Putamen (tissue), 1 donor: ENCODE data around the gene NR6A1.

Experiments used
- DNase-seq: peaks from one replicate; pipeline ENCODE4 v3.0.0-alpha.2; 2016; ENCODE audit warnings: low spot score

NR6A1 gene

DNA sequence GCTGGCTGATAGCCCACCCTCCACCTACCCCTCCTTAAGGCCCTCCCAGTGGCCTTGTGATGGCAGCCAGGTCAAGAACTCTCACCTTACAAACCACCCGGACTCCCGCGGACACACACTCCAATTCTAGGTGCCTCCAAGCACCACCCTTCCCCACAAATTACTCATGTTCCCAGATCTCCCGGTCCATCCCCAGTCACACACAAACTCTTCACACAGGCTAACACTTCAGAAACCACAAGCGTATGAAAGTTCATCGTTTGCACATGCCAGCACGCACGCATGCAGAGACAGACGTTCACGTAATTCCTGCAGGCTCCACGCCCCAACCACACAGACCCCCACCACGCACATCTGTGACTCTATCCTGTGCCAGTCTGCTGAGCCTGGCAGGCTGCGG is 281.9 kb downstream of the NR6A1 start:
- DNase-seq: no peak

- no peak for DNase-seq
These were observed 282.4 kb downstream of the NR6A1 start for GRCh38 chr9:124488641-124489210.

- no peak for DNase-seq
These were observed 283.6 kb downstream of the NR6A1 start for GRCh38 chr9:124487260-124488182.

DNA sequence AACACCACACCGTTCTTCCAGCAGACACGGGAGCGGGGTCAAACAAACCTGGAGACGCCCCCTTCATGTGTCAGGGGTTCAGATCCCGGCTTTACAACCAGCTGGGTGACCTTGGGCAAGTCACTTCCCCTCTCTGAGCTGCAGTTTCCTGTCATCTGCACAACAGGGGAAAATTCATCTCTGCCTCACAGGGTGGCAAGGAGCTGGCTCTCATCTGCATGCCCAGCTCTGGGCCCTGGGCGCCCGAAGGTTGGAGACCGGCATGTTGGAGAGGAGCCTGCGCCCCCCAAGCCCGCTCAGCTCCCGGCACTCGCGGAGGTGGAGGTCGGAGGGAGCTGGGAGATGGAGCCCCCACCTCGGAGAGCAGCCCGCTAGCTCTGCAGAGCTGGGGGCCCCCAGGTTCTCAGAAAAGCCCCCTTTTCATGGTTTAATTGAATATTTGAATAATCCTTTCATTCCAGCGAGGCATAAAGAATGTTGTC is 284.3 kb downstream of the NR6A1 start:
- DNase-seq: no peak

- DNase-seq: no peak
These were observed 285.2 kb downstream of the NR6A1 start for GRCh38 chr9:124485936-124486335.

- DNase-seq: no peak
These were observed 285.9 kb downstream of the NR6A1 start for GRCh38 chr9:124485201-124485600.

- DNase-seq: no peak
These were observed 287.6 kb downstream of the NR6A1 start for GRCh38 chr9:124483481-124483880.

DNA sequence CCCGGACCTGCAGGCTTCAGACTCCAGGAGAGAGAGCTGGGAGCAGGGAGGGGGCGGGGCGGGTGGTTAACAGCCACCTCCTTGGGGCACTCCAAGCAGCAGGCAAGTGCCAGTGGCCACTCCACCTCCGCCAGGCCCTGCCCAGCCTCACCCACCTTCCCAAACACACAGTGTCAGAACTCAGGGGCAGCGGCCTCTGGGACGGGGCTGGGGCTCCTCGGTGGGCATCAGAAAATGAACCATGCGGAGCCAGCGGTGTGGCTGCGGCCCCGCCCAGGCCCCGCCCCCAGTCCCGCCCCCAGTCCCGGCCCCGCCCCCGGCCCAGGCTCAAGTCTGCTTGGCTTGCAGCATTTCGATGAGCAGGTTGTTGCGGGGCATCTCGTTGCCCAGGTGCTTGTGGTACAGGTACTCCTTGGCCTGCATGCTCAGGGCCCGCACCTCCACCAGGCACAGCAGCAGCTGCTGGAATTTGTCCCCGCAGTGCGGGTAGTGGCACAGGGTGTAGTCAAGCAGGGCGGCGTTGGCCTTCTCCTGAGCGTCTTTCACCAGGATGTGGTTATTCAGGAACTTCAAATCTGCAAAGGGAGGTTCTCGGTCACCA is 288.6 kb downstream of the NR6A1 start:
- DNase-seq: no peak

GRCh38 chr9:124481115-124481514 is 290.0 kb downstream of the NR6A1 start:
- DNase-seq: no peak

DNA sequence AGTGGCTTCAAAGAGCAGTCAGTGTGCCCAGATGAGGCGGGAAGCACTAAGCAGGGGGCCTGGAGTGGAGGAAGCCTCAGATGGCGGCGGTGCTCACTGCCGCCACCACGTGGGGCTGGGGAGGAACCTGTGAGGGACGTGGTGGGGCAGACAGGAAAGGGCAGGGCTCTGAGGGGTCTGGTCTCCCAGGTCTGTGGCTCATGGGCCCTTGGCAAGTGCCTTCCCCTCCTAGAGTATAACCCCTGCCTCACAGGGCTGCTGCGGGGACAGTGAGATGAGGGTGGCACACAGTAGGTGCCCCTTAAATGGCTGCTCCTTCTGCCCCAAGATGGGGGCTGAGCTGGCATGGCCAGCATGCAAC is 290.5 kb downstream of the NR6A1 start:
- no peak for DNase-seq

DNA sequence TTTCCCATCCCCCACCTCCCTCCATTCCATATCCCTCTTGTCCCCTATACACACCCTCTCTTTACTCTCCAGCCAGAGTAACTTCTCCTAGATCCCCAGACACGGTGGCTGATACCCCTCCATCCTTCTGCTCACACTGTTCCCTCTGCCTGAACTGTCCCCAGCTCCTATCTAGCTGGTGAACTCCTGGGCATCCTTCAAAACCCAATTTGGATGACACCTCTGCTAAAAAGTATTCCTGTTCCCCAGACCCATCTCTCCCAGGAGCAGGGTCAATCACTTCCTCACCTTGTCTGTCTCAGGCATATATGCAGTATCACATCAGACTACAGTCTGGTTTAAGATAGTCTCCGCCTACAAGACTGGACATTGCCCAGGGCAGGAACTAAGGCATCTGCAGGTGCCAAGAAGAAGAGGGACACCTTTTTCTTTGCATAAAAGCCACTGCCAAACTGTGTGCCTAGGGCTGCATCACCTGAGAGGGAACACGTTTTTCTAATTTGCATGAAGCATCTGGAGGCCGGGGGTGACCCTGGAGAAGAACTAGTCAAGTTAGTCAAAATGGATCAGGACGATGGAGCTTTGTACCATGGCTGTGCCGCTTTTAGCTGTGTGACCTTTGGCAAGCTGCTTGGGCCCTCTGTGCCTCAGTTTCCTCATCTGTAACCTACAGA is 291.0 kb downstream of the NR6A1 start:
- DNase-seq: no peak

DNA sequence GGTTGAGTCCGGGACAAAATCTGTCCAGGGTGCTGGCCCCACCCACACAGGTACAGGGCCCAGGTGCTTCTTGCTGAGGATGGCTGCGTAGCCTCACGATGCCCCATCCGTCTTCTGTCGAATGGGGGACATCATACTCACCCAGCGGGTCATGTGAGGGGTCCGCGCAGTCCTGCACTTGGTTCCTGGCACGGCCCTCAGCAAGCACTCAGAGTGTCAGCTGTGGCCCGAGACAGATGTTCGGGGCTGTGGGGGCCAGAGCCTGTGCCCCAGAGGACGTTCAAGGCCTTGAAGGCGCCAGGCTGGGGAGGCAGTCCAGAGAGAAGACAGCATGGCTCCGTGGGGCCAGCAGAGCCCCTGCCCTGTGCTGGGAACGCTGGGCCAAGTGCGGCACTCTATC is 291.7 kb downstream of the NR6A1 start:
- DNase-seq: no peak

GRCh38 chr9:124478354-124478753 is 292.8 kb downstream of the NR6A1 start:
- DNase-seq: no peak

DNA sequence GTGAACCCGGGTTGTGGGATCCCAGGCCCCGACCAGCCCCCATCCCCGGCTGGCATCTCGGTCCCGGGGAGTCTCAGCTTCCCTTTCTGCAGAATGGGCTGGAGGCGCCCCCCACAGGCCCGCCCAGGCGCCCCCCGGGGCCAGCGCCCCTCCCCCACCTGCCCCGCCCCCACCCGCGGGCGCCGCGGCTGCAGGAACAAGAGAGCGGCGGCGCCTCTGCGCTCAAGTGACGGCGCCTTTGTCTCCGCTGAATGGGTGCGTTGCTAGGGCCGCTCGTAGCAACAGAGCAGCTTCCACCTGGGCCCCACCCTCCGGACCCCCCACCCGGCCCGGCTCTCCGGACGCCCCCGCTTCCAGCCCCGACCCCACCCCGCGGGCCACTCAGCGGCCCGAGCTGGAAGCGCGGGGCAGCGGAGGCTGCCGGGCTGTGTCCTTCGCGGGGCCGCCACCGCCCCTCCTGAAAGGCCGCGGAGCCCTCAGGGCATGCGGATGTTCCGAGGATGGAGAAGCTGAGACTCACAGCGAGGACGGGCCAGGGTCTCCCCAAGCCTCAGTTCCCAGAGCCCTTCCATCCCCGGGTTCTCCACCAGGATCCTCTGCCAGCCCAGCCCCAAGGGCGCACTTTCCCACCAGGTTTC is 293.3 kb downstream of the NR6A1 start:
- DNase-seq: no peak

DNA sequence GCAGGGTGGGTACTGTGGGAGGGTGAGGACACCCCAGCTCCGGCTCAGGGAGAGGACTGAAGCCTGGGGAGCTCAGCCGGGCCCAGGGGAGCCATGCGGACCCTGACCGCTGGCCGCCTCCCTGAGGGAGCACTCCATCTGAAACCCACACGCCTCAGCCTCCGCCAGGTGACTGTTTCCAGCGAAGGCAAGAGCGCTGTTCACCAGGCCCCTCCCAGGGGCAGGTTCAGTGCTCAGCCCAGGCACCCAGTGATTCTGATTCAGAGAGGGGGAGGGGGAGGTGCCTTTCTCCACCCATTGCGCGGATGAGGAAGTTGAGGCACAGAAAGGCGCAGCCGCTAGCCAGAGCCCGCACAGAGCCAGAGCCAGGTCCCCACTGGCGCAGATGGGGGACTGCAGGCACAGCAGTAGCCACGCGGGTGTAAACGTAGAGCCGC is 293.9 kb downstream of the NR6A1 start:
- DNase-seq: no peak

- no peak for DNase-seq
These were observed 295.0 kb downstream of the NR6A1 start for GRCh38 chr9:124475868-124476690.

DNA sequence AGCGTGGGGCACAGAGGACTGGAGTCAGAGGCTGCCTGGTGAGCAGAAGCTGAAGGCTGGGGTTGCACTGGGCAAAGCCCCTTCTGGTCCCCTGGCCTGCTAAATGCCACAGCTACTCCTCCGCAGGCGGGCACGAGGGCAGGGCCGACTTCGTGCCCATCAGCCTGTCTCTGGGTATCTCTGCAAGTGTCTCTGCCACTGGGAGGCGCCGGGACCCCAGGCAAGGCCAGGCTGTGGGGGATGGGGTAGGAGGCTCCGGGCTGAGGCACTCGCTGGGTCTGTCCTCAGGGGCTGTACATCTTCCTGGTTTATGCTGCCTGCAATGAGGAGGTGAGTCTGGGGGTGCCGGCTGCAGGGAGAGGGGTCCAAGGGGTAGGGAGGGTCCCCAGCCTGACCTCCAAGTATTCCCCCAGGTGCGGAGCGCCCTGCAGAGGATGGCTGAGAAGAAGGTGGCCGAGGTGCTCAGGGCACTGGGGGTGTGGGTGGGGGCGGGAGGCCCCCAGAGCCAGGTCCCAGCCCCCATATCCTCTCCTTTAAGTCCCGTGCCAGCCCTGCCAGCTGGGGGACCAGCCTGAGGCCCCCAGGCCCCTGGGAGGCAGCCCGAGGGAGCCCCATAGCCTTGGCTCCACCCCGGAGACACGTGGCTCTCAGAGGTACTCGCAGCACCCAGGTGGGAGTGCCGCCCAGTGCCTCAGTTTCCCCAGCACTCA is 295.8 kb downstream of the NR6A1 start:
- DNase-seq: no peak

DNA sequence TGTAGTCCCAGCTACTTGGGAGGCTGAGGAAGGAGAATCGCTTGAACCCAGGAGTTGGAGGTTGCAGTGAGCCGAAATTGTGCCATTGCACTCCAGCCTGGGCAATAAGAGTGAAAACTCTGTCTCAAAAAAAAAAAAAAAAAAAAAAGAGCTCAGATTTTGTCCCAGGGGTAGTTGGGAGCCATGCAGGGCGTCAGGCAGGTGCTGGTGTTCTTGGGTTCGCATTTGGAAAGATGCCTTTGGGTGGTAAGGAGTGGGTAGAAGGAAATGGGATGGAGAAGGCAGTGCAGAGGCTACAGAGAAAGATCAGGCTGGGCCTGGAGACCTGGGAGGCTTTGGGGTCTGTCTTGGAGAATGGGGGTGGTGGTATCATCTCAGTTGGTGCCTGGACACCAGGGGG is 297.0 kb downstream of the NR6A1 start:
- no peak for DNase-seq

GRCh38 chr9:124473310-124473709 is 297.8 kb downstream of the NR6A1 start:
- DNase-seq: no peak

DNA sequence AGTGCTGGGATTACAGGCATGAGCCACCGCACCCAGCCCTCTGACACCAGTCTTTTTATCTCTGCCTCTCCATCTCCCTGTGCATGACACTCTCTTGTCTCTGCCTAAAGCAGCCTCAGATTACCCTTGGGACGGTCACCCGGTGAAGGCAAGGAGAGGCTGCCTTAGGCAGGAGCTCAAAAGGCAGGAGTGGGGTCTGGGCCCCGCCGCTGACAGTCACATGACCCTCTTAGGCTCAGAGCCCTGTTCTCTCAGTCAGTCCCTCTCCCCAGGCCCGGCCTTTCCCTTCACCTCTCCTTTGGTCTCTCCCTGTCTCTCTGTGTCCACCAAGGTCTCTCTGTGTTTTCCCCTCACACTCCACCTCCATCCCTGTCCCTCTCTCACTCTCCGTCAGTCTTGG is 298.3 kb downstream of the NR6A1 start:
- no peak for DNase-seq

GRCh38 chr9:124471761-124472160 is 299.4 kb downstream of the NR6A1 start:
- DNase-seq: no peak
